Mesothelial cell of epicardium (in vitro differentiated cells): Measurements from ENCODE around the gene CADM1. TPM values are rescaled to one million over a fixed set of nuclear protein-coding genes. Genes with fewer than 3 reads are reported as not detected.

Source experiments
- DNase-seq, 2 experiments: peaks; one replicate each; pipeline ENCODE4 v3.0.0; 2021; ENCODE audit warnings: low spot score in 2 of 2; ENCODE audit not compliant: unreplicated experiment in 2 of 2
- H3K27ac Mint-ChIP-seq: 2 replicates; pipeline ENCODE4 v1.8.0; 2021; ENCODE audit warnings: mixed read lengths
- H3K27me3 Mint-ChIP-seq: 2 replicates; pipeline ENCODE4 v1.8.0; 2021; ENCODE audit warnings: low read depth, mixed read lengths
- H3K36me3 Mint-ChIP-seq: 2 replicates; pipeline ENCODE4 v1.8.0; 2021; ENCODE audit warnings: mixed read lengths
- H3K4me1 Mint-ChIP-seq: 2 replicates; pipeline ENCODE4 v1.8.0; 2021; ENCODE audit warnings: mixed read lengths
- H3K4me3 Mint-ChIP-seq: 2 replicates; pipeline ENCODE4 v1.8.0; 2021; ENCODE audit warnings: mild to moderate bottlenecking, moderate library complexity, mixed read lengths
- H3K9me3 Mint-ChIP-seq: 2 replicates; pipeline ENCODE4 v1.8.0; 2021; ENCODE audit warnings: mixed read lengths
- CTCF ChIP-seq: fragments of 200-600 bp; sonication (generic); IDR thresholded peaks from one replicate; pipeline ENCODE4 v1.5.0; 2021; ENCODE audit warnings: antibody characterized with exemption; ENCODE audit not compliant: unreplicated experiment
- total RNA-seq: library from RNA; stranded (reverse); gene quantifications from 3 replicates; pipeline ENCODE4 v1.2.1, GENCODE V29; 2021

The CADM1 gene
- total RNA-seq, 1 donor from 2014 or later, result 60.9 TPM

- Mint-ChIP-seq H3K27me3 (no peaks in the 10 kb centered on the region), H3K27ac (no peak overlapping the region), H3K36me3 (peaks cover 2% of the 10 kb centered on the region), H3K4me1 (peaks cover 66% of the 10 kb centered on the region), H3K4me3 (no peak overlapping the region), H3K9me3 (no peaks in the 10 kb centered on the region)
- no peak for DNase-seq
- TF ChIP-seq CTCF, result no peak
These were observed 232.6 kb downstream of the CADM1 start for GRCh38 chr11:115271643-115272042.

- Mint-ChIP-seq H3K4me1 (peaks cover 65% of the 10 kb centered on the region), H3K27ac (no peak overlapping the region), H3K27me3 (no peaks in the 10 kb centered on the region), H3K4me3 (no peak overlapping the region), H3K9me3 (no peaks in the 10 kb centered on the region), H3K36me3 (peaks cover under 1% of the 10 kb centered on the region)
- no peak for TF ChIP-seq CTCF
- no peak for DNase-seq
These were observed 234.8 kb downstream of the CADM1 start for GRCh38 chr11:115269191-115269950.

GRCh38 chr11:115267871-115268270 lies 236.3 kb downstream of the CADM1 start:
- TF ChIP-seq CTCF, result no peak
- no peak for DNase-seq
- Mint-ChIP-seq H3K4me3 (no peak overlapping the region), H3K9me3 (no peaks in the 10 kb centered on the region), H3K4me1 (peaks cover 62% of the 10 kb centered on the region), H3K36me3 (no peaks in the 10 kb centered on the region), H3K27ac (no peak overlapping the region), H3K27me3 (no peaks in the 10 kb centered on the region)

- Mint-ChIP-seq H3K36me3 (no peaks in the 10 kb centered on the region), H3K9me3 (no peaks in the 10 kb centered on the region), H3K27ac (no peak overlapping the region), H3K4me3 (no peak overlapping the region), H3K27me3 (no peaks in the 10 kb centered on the region), H3K4me1 (peaks cover 58% of the 10 kb centered on the region)
- no peak for TF ChIP-seq CTCF
- no peak for DNase-seq
These were observed 236.9 kb downstream of the CADM1 start for GRCh38 chr11:115267238-115267781.

- H3K27ac Mint-ChIP-seq, result no peak overlapping the region
- H3K4me3 Mint-ChIP-seq, result no peak overlapping the region
- no peaks in the 10 kb centered on the region for H3K9me3 Mint-ChIP-seq
- peaks cover 53% of the 10 kb centered on the region for H3K4me1 Mint-ChIP-seq
- no peak for TF ChIP-seq CTCF
- no peaks in the 10 kb centered on the region for H3K36me3 Mint-ChIP-seq
- H3K27me3 Mint-ChIP-seq, result no peaks in the 10 kb centered on the region
- no peak for DNase-seq
These were observed 238.1 kb downstream of the CADM1 start for GRCh38 chr11:115266066-115266639.
